IPS-18c (cell line): ENCODE measurements around the gene SWAP70.
"Not testable (repeated sequence)": the region's sequence is repeated elsewhere in the genome, so short reads cannot be mapped to it uniquely, and the experiment has no call there.

ENCODE experiments used
- H3K4me3 ChIP-seq: 2 replicates; pipeline ENCODE4 v1.7.0; 2013; ENCODE audit warnings: low read depth, mild to moderate bottlenecking, low read length, moderate library complexity; ENCODE audit not compliant: insufficient read depth
- H3K9me3 ChIP-seq: one replicate; pipeline ENCODE4 v1.6.1; 2013; ENCODE audit warnings: mild to moderate bottlenecking, low read length, moderate library complexity; ENCODE audit not compliant: control insufficient read depth, insufficient read depth

Gene SWAP70

DNA sequence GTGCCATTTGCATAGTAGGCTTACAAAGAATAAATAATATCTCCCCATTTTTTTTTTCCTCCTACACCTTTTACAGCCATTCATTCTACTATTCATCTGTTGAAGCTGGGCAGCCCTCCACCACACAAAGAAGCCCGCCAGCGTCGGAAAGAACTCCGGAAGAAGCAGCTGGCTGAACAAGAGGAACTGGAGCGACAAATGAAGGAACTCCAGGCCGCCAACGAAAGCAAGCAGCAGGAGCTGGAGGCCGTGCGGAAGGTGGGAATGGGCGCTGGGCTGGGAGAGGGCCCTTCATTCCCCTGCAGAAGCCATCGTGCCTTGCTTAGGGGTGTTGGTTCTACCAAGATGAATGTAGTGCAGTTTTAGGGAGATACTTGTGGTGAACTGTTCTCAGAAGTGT, 68.6 kb downstream of the SWAP70 start:
- Histone ChIP-seq H3K9me3 (peaks cover 3% of the 10 kb centered on the region), H3K4me3 (no peak overlapping the region)

DNA sequence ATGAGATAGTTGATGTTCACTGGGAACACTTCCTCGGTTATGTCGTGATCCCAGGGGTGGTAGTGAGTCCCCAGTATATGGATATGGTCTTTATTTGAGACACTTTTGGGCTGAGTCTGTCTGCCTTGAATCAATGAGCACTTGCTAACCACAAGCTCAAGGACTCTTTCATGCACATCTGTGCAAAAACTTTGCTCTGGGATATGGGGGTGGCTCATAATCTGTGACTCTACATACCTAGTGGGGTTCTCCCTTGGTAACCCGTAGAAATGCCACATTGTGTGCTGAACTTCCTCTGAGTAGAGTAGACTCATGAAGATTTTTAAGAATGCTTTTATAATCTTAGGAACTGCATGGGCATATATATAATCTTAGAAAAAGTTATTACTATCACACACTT, 69.3 kb downstream of the SWAP70 start:
- Histone ChIP-seq H3K9me3 (peaks cover 3% of the 10 kb centered on the region), H3K4me3 (no peak overlapping the region)

DNA sequence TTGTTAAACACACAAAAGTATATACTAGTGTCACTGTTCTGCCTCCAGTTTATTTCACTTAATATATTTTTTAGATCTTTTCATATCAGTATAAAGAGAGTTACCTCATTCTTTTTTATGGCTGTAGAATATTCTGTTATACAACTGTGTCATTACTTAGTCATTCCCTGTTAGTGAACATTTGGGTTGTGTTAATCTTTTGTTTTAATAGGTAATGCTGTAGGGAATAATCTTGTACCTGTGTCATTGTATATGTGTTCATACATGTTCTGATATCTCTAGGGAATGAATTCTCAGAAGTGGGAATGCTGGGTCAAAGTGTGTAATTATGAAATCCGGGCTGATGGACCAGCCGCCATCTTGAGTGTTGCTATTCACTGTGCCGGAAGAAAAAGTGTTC, 71.4 kb downstream of the SWAP70 start:
- H3K9me3 ChIP-seq: peaks cover 3% of the 10 kb centered on the region
- no peak overlapping the region for H3K4me3 ChIP-seq

DNA sequence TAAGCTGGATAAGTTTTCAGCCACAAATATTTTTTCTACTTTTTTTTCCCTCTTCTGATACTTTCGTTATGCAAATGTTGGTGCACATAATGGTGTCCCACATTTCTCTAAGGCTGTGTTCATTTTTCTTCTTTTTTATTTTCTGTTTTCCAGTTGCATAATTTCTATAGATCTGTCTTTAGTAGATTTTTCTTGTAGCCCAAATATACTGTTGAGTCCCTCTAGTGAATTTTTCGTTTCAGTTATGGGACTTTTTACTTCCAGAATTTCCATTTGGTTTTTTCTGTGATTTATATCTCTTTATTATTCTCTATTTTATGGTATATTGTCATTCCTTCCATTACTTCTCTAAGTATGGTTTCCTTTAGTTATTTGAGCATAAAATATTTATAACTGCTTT, 72.0 kb downstream of the SWAP70 start:
- Histone ChIP-seq H3K9me3 (peaks cover 3% of the 10 kb centered on the region), H3K4me3 (no peak overlapping the region)

DNA sequence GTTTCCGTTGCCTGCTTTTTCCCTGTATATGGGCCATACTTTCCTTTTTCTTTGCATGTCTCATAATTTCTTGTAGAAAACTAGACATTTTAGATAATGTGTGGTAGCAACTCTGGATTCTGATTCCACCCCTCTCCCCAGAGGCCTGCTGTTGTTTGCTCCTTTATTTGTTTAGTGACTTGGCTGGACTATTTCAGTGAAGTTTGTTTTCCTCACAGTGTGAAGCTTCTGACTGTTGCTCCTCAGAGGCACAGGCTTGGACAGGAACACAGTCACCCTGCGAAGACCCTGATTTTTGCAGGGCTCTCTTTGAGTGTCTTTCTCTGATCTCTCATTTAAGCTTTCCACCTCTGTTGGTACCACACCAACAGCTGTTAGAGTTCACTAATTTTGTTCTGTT, 72.5 kb downstream of the SWAP70 start:
- H3K4me3 ChIP-seq: no peak overlapping the region
- peaks cover 3% of the 10 kb centered on the region for H3K9me3 ChIP-seq

DNA sequence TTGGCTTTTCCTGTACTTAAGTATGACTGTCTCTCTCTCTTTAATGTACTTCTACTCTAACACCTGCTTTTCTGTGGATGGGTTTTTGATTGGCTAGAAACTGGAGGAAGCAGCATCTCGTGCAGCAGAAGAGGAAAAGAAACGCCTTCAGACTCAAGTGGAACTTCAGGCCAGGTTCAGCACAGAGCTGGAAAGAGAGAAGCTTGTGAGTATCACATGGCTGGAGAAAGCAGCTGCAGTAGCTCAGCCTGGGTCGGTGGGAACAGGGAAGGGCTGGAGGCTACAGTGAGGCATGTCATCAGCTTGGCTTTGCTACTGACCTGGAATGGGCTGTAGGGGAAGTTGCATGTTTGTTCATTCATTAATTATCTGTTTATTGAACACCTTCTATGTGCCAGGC, 74.2 kb downstream of the SWAP70 start:
- Histone ChIP-seq H3K9me3 (peaks cover 3% of the 10 kb centered on the region), H3K4me3 (no peak overlapping the region)

DNA sequence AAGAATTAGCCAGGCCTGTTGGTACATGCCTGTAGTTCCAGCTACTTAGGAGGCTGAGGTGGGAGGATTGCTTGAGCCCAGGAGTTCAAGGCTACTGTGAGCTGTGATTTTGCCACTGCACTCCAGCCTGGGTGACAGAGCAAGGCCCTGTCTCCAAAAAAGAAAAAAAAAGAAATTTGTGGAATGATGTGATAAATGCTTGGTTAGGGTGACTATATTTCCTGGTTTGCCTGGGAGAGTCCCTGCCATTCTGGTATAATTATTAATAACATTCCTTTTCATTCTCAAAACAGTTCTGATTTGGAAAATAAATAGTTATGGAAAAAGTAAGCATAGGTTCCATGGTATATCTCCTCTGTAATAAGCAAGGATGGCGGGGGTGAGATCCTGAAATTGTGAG, 74.8 kb downstream of the SWAP70 start:
- Histone ChIP-seq H3K9me3 (peaks cover 3% of the 10 kb centered on the region), H3K4me3 (no peak overlapping the region)

DNA sequence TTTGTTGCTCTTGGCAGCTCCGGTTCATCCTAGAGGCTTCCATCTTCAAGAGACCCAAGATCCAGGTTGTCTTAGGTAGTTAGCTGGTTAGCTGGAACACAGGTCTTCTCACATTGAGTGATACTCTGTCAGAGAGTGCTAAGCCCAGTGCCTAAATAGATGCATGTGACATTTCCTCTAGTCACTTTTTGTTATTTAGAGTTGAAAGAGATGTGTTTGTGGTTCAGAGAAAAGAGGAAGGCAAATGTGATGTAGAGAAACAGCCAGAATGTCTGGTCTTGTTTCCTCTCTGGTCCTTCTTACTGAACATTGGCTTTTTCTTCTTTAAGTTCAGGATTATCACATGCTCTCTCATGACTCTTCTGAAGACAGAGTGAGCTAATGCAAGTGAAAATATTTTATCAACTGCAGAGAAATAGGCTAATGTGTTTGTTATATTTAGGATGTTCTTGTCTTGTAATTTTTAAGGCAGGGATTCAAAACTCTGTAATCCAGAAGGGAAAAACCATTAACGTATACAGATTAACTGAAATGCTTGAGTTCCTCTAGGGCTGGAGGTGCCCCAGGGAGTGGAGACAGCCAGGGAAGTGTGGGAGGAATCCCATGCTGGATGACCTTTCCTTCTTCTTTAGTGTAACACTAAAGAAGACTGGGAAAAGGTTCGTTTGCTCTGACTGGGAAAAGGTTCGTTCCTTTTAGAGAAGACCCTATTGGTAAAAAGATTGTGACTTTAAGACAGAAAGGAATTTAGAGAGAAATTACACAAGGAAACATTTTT, 75.4 kb downstream of the SWAP70 start:
- Histone ChIP-seq H3K4me3 (no peak overlapping the region), H3K9me3 (peaks cover 3% of the 10 kb centered on the region)

DNA sequence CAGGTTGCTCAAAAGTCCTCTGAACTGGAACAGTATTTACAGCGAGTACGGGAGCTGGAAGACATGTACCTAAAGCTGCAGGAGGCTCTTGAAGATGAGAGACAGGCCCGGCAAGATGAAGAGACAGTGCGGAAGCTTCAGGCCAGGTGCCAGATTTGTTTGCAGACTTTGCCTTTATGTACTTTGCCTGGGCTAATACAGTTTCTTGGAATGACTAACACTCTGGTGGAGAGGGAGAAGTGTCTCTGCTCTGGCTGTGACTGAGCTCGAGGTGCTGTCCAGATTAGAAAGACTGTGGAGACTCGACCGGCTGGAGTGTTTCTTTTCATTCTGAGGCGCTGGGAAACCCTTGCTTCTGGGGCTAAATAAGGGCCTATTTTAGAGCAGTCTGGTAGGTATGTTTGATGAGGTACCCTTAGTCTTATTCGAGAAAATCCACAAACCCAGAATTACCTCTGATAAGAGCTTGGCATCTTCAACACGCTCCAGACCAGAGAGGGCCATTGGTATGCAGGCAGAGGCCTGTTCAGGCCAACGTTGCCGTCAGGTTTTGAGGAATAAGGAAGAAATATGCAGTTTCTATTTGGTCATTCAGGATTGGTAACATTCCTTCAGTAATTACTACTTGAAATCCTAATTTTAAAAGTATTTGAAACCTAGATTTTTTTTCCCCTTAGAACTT, 76.5 kb downstream of the SWAP70 start:
- no peak overlapping the region for H3K4me3 ChIP-seq

DNA sequence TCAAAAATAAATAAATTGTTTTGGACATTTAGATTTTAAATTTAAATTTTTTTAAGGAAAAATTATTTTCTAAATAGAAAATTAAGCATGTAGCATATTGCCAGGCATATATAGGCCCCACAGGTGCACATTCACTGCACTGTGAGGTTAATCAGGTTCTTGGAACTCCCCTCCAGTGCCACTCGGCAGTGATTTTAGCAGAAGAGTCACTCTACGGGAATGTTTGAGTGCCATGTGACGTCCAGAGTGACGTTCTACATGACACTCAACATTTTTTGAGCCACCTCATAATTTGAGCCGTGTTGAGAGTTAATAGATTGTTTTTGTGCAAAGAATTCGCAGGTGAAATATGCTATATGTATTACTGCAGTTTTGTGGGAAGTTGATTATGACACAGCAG, 77.4 kb downstream of the SWAP70 start:
- peaks cover 1% of the 10 kb centered on the region for H3K9me3 ChIP-seq
- H3K4me3 ChIP-seq: no peak overlapping the region

More for the DNA sequence above, 76.5 kb downstream of the SWAP70 start:
- H3K9me3 ChIP-seq: peaks cover 3% of the 10 kb centered on the region

DNA sequence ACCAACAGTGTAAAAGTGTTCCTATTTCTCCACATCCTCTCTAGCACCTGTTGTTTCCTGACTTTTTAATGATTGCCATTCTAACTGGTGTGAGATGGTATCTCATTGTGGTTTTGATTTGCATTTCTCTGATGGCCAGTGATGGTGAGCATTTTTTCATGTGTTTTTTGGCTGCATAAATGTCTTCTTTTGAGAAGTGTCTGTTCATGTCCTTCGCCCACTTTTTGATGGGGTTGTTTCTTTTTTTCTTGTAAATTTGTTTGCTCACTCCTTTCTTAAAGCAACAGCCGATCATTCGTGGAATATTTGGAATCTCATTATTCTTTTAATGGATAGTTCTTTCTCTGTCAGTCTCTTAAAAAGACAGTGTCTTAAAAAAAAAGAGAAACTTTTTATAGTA, 79.6 kb downstream of the SWAP70 start:
- not testable (repeated sequence) for H3K4me3 ChIP-seq, H3K9me3 ChIP-seq

DNA sequence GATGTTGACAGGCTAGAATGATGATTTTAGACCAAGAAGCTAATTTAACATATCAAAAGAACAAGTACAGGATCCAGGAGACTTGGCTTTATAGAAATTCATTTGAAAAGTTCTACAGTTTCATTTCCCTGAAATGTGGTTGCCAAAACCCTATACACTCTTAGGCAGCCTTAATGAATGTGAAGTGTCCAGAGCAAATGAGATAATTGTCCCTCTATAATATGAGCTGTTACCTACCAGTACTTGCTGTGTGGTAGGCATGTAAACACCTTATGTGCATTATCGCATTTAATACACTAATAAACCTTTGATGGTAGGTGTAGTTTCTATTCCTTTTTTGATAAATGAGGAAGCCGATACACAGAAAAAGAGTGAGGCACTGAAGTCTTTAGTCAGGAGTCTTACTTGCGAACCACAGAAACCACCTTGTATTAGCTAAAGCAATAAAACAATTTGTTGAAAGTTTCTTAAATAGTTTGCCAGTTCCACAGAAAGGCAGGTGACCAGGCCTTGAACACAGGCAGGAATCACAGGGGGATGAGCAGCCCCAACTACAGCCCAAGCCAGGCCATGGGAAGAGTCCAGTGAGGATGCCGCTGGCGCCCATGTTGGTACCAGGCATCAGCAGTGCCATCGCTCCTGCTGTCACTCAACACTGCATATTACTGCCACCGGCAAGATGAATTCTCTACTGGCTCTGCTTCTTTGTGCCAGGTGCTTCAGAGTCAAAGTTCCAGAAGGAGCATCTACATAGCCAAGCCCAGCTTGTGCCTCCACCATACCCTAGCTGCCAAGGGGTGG, 81.7 kb downstream of the SWAP70 start:
- H3K9me3 ChIP-seq: no peaks in the 10 kb centered on the region
- no peak overlapping the region for H3K4me3 ChIP-seq

DNA sequence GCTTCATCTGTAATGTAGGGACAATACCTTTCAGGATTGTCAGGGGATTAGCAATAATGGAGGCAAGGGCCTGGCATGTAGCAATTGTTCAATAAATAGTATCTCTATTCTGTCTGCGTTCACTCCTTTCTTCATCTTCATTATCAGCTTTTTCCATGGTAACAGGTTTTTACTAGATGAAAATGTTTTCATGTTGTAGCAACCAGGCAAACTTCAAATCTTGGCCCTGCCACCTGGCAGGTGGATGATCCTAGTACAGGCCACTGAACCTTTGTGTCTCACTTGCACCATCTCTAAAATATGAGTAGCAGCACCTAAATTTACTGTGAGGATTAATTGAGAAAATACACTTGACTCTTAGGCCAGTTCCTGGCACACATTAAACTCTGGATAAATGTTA, 83.4 kb downstream of the SWAP70 start:
- Histone ChIP-seq H3K4me3 (no peak overlapping the region), H3K9me3 (no peaks in the 10 kb centered on the region)

DNA sequence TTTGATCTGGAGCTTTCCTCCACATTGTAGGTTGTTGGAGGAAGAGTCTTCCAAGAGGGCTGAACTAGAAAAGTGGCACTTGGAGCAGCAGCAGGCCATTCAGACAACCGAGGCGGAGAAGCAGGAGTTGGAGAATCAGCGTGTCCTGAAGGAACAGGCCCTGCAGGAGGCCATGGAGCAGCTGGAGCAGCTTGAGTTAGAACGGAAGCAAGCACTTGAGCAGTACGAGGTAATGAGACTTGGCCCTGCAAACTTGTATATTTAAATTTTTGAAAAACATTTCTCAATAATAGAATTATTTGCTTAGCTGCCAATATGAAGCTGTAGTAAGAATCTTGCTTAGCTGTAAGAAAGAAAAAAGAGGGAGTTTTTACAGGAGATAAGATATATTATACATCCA, 84.0 kb downstream of the SWAP70 start:
- Histone ChIP-seq H3K9me3 (no peaks in the 10 kb centered on the region), H3K4me3 (no peak overlapping the region)

DNA sequence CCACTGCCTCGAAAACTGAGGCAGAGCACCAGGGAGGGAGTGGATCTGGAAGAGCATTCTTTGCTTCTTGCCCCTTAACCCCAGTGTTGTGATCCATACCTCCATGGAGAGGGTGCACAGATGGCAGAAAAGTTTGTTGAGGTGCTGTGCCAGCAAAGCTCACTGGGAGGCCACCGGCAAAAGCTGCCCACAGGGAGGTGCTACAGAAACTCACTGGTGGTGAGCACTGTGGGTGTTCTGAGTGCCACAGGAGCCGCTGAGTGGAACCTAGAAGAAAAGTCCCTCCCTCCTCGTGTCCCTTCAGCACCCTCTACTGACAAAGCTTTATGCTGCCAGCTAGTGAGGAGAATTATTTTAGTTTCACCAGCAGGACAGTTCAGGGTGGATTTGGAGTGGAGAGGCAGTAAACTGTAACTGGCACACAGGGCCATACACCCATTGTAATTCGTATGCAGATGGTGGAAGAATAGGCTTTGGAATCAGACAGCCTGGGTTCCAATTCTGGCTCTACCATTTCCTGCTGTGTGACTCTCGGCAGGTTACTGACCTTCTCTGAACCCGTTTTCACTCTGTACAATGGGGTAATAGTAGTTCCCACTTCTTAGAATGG, 84.6 kb downstream of the SWAP70 start:
- H3K9me3 ChIP-seq: no peaks in the 10 kb centered on the region
- no peak overlapping the region for H3K4me3 ChIP-seq

DNA sequence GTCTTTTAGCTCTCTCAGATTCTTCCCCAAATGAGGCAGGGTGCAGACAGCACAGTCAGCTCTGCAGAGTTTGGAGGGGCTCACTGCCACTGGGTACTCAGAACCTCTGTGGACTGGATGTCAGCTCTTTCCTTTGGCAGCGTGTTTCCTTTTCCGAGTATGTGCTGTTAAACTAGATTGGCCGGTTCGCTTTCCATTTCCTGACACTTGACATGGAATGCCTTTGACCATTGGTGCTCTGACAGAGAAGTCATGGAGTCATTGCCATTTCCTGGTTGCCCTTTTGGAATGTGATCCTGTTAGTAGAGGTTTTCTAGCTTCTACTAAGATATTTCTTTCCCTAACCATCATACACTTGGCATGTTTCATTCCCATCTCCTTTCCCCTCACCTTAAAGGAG, 86.7 kb downstream of the SWAP70 start:
- Histone ChIP-seq H3K9me3 (no peaks in the 10 kb centered on the region), H3K4me3 (no peak overlapping the region)

DNA sequence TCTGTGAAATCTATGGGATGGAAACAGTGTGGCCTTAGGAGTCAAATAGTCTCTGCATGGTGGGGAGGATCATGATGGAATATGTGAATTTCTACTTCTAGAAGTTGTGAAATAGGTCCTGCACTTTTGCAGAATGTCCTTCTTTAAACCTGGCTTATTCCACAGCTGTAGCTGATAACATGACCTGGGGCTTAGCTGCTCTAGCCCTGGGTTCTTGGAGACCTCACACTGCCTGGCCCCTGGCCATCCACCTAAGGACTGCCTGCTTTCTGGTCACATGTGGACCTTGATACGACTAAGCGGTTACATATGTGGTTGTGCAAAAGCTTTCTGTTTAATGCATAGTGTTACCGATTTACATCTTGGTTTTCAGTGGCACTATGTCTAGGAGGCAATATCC, 88.2 kb downstream of the SWAP70 start:
- H3K9me3 ChIP-seq: no peaks in the 10 kb centered on the region
- H3K4me3 ChIP-seq: no peak overlapping the region

DNA sequence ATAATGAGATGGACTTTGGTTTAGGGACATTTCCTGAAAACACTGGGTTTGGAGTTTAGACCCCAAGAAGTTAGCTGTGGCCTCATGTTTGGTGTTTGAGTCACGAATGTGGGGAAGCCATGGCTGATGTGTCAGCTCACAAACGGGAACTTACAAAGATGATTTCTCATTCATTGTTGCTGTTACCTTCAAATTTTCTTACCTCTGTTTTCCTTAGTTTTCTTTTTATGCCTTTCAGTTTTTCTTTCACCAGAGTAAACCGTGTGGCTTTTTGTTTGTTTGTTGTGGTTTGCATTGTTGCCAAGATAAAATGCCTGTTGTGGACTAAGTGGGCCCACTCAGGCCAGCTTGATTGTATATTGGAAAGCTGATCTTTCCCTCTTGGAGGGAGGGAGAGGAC, 89.1 kb downstream of the SWAP70 start:
- no peak overlapping the region for H3K4me3 ChIP-seq

More for the DNA sequence above, 89.1 kb downstream of the SWAP70 start:
- H3K9me3 ChIP-seq: no peaks in the 10 kb centered on the region
